Duodenal mucosa (tissue), 2 donors: ENCODE measurements around the gene DNAJC9.
A peak's percentile ranks its signal among the peaks of the same experiment; 100 is the strongest.

Experiments
- H3K27ac ChIP-seq: one replicate; pipeline ENCODE4 v1.7.0; 2013; ENCODE audit warnings: low read depth, low read length
- H3K27me3 ChIP-seq, 2 donors: one replicate each; pipeline ENCODE4 v1.7.0; 2013; ENCODE audit warnings: low read length in 2 of 2, control low read depth in 1 of 2; ENCODE audit not compliant: insufficient read depth in 2 of 2, control insufficient read depth in 1 of 2
- H3K36me3 ChIP-seq, 2 donors: one replicate each; pipeline ENCODE4 v1.7.0; 2013; ENCODE audit warnings: low read length in 2 of 2, control low read depth in 1 of 2; ENCODE audit not compliant: insufficient read depth in 2 of 2, control insufficient read depth in 1 of 2
- H3K4me1 ChIP-seq, 2 donors: one replicate each; pipeline ENCODE4 v1.7.0; 2013; ENCODE audit warnings: low read length in 2 of 2, control low read depth in 1 of 2; ENCODE audit not compliant: insufficient read depth in 2 of 2, control insufficient read depth in 1 of 2
- H3K4me3 ChIP-seq, 2 donors: one replicate each; pipeline ENCODE4 v1.7.0; 2013; ENCODE audit warnings: low read length in 2 of 2, low read depth in 1 of 2
- H3K9ac ChIP-seq, 2 donors: one replicate each; pipeline ENCODE4 v1.7.0; 2013; ENCODE audit warnings: low read length in 2 of 2, low read depth in 1 of 2
- H3K9me3 ChIP-seq, 2 donors: one replicate each; pipeline ENCODE4 v1.7.0; 2013; ENCODE audit warnings: low read length in 2 of 2, control low read depth in 1 of 2; ENCODE audit not compliant: control insufficient read depth in 1 of 2

The DNAJC9 gene

GRCh38 chr10:73246646-73247508 lies at the start of gene DNAJC9:
DNAJC9 (minus strand) TSS chr10:73247255; CDS start chr10:73247189, 66 bp downstream.
- H3K9ac ChIP-seq, result peak within 1 kb of the TSS; percentile 65 to 71
- H3K9me3 ChIP-seq, result no peaks in the 10 kb centered on the region
- peaks cover 34% of the 10 kb centered on the region in 2 donors for H3K4me1 ChIP-seq
- no peaks in the 10 kb centered on the region for H3K27me3 ChIP-seq
- H3K4me3 ChIP-seq, result peak within 1 kb of the TSS; percentile 68 to 91
- peak within 1 kb of the TSS; percentile 82 for H3K27ac ChIP-seq
- H3K36me3 ChIP-seq, result peaks cover 0 to 28% of the 10 kb centered on the region in 2 donors

GRCh38 chr10:73293461-73293860 lies 46.4 kb upstream of the DNAJC9 start:
- Histone ChIP-seq H3K9me3 (peaks cover 0 to 4% of the 10 kb centered on the region in 2 donors), H3K9ac (no peak overlapping the region), H3K4me3 (no peak overlapping the region), H3K36me3 (no peaks in the 10 kb centered on the region), H3K27me3 (no peaks in the 10 kb centered on the region), H3K4me1 (no peaks in the 10 kb centered on the region), H3K27ac (no peak overlapping the region)

- no peaks in the 10 kb centered on the region for H3K4me1 ChIP-seq
- H3K27me3 ChIP-seq, result no peaks in the 10 kb centered on the region
- no peak overlapping the region for H3K27ac ChIP-seq
- no peak overlapping the region for H3K9ac ChIP-seq
- no peak overlapping the region for H3K4me3 ChIP-seq
- H3K9me3 ChIP-seq, result peaks cover 0 to 4% of the 10 kb centered on the region in 2 donors
- no peaks in the 10 kb centered on the region for H3K36me3 ChIP-seq
These were observed 42.9 kb upstream of the DNAJC9 start for GRCh38 chr10:73289958-73290357.

GRCh38 chr10:73287441-73287840 lies 40.4 kb upstream of the DNAJC9 start:
- Histone ChIP-seq H3K27ac (no peak overlapping the region), H3K4me3 (no peak overlapping the region)

GRCh38 chr10:73281097-73281496 lies 34.0 kb upstream of the DNAJC9 start:
- no peaks in the 10 kb centered on the region for H3K36me3 ChIP-seq
- H3K9me3 ChIP-seq, result no peaks in the 10 kb centered on the region
- H3K9ac ChIP-seq, result no peak overlapping the region
- H3K27ac ChIP-seq, result no peak overlapping the region
- no peaks in the 10 kb centered on the region for H3K4me1 ChIP-seq
- H3K27me3 ChIP-seq, result no peaks in the 10 kb centered on the region
- no peak overlapping the region for H3K4me3 ChIP-seq

More at GRCh38 chr10:73287441-73287840, 40.4 kb upstream of the DNAJC9 start:
- Histone ChIP-seq H3K9ac (no peak overlapping the region), H3K27me3 (no peaks in the 10 kb centered on the region), H3K36me3 (no peaks in the 10 kb centered on the region), H3K9me3 (peaks cover 0 to 4% of the 10 kb centered on the region in 2 donors), H3K4me1 (no peaks in the 10 kb centered on the region)

- no peaks in the 10 kb centered on the region for H3K27me3 ChIP-seq
- no peak overlapping the region for H3K4me3 ChIP-seq
- H3K27ac ChIP-seq, result no peak overlapping the region
These were observed 17.4 kb upstream of the DNAJC9 start for GRCh38 chr10:73264423-73264822.

GRCh38 chr10:73263693-73264347 lies 16.8 kb upstream of the DNAJC9 start:
- no peak overlapping the region for H3K4me3 ChIP-seq
- no peaks in the 10 kb centered on the region for H3K9me3 ChIP-seq
- no peak overlapping the region for H3K27ac ChIP-seq
- H3K9ac ChIP-seq, result no peak overlapping the region
- H3K36me3 ChIP-seq, result no peaks in the 10 kb centered on the region
- peaks cover 0 to 8% of the 10 kb centered on the region in 2 donors for H3K4me1 ChIP-seq
- H3K27me3 ChIP-seq, result no peaks in the 10 kb centered on the region

More at GRCh38 chr10:73264423-73264822, 17.4 kb upstream of the DNAJC9 start:
- Histone ChIP-seq H3K9me3 (no peaks in the 10 kb centered on the region), H3K9ac (no peak overlapping the region), H3K36me3 (no peaks in the 10 kb centered on the region), H3K4me1 (peaks cover 0 to 8% of the 10 kb centered on the region in 2 donors)

GRCh38 chr10:73262880-73263555 lies 16.0 kb upstream of the DNAJC9 start:
- Histone ChIP-seq H3K9me3 (no peaks in the 10 kb centered on the region), H3K27me3 (no peaks in the 10 kb centered on the region), H3K9ac (no peak overlapping the region), H3K4me1 (peaks cover 0 to 8% of the 10 kb centered on the region in 2 donors), H3K36me3 (no peaks in the 10 kb centered on the region), H3K4me3 (no peak overlapping the region), H3K27ac (no peak overlapping the region)

GRCh38 chr10:73262105-73262730 lies 15.2 kb upstream of the DNAJC9 start:
- no peaks in the 10 kb centered on the region for H3K9me3 ChIP-seq
- H3K36me3 ChIP-seq, result no peaks in the 10 kb centered on the region
- H3K4me1 ChIP-seq, result peaks cover 0 to 8% of the 10 kb centered on the region in 2 donors
- H3K27ac ChIP-seq, result no peak overlapping the region
- no peak overlapping the region for H3K4me3 ChIP-seq
- H3K9ac ChIP-seq, result no peak overlapping the region
- H3K27me3 ChIP-seq, result no peaks in the 10 kb centered on the region
